B cell (primary cell): ENCODE data around the gene STX8.

ENCODE experiments used
- EZH2 ChIP-seq: IDR thresholded peaks from 2 replicates; pipeline ENCODE4 v1.6.1; 2012; ENCODE audit warnings: borderline replicate concordance, low read depth, mild to moderate bottlenecking, moderate library complexity, low read length; ENCODE audit not compliant: insufficient read depth, poor library complexity, severe bottlenecking
- TF ChIP-seq, protein P1 (sequence below): fragments of 200-600 bp; IDR thresholded peaks from one replicate; pipeline ENCODE4 v1.8.0; 2022; ENCODE audit warnings: antibody characterized with exemption, mild to moderate bottlenecking

DNA sequence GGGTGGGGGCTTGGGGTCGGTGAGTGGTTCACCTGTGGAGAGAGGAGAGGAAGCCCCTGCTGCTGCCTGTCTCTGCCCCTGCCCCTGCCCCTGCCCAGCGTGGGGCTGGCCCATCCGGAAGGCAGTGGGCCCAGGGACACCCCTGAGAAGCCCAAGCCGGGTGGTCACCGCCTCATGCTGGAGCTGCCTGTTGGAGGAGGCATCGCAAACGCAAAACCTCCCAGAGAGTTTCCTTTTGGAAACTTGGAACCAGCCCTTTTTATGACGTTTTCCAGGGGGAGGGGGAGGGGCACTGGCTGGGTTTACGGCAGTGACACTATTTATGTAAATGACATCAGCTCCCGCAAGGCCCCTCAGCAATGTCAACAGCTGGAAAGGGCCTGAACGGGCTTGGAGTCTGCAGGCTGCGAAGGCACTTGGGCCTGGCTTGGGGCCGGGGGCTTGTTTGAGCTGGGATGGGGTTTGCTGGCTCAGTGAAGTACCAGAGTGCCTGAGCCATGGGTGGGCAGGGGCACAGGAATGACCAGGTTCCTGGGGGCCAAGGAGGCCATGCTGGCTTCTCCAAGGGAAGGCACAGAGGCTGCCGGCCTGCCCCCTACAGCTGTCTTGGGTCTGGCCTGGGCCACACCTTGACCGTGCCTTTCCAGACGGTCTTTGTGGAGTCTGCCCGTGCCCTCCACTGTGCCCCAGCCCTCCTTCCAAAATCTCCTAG is 334.8 kb downstream of the STX8 start:
- TF ChIP-seq, protein P1, sequence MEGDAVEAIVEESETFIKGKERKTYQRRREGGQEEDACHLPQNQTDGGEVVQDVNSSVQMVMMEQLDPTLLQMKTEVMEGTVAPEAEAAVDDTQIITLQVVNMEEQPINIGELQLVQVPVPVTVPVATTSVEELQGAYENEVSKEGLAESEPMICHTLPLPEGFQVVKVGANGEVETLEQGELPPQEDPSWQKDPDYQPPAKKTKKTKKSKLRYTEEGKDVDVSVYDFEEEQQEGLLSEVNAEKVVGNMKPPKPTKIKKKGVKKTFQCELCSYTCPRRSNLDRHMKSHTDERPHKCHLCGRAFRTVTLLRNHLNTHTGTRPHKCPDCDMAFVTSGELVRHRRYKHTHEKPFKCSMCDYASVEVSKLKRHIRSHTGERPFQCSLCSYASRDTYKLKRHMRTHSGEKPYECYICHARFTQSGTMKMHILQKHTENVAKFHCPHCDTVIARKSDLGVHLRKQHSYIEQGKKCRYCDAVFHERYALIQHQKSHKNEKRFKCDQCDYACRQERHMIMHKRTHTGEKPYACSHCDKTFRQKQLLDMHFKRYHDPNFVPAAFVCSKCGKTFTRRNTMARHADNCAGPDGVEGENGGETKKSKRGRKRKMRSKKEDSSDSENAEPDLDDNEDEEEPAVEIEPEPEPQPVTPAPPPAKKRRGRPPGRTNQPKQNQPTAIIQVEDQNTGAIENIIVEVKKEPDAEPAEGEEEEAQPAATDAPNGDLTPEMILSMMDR: no peak
- no peak for TF ChIP-seq EZH2
